HG03442 (cell line): ENCODE results near the gene TOR1AIP2.

Experiments
- ATAC-seq: cut with Tn5 transposase; IDR thresholded peaks from one replicate; pipeline ENCODE4 v1.9.1; 2021; ENCODE audit warnings: mild to moderate bottlenecking, moderate library complexity; ENCODE audit not compliant: unreplicated experiment

TOR1AIP2 gene

DNA sequence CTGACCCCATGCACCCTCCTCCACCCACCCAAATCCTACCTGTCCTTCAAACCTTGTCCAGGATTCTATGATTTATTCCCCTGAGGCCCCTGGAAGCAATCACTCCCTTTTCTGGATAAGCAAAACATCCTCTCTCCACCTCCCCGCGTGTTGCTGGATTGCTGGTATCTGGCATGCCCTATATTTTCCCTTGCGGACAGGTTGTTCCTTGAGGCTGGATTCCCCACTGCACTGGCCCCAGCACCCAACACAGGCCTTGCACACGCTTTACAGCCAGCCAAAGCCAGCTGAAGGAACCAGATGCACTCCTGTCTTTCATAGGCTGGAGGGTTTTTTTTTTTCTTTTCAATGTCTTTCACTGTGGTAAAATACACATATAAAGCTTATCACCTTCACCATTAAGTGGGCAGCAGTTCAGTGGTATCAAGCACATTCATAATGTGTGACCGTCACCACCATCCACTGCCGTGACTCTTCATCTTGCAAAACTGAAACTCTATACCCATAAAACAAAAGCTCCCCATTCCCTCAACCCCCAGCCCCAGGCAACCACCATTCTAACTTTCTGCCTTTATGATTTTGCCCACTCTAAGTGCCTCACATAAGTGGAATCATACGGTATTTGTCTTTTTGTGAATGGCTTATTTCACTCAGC, 50.9 kb downstream of the TOR1AIP2 start:
- ATAC-seq: no peak

DNA sequence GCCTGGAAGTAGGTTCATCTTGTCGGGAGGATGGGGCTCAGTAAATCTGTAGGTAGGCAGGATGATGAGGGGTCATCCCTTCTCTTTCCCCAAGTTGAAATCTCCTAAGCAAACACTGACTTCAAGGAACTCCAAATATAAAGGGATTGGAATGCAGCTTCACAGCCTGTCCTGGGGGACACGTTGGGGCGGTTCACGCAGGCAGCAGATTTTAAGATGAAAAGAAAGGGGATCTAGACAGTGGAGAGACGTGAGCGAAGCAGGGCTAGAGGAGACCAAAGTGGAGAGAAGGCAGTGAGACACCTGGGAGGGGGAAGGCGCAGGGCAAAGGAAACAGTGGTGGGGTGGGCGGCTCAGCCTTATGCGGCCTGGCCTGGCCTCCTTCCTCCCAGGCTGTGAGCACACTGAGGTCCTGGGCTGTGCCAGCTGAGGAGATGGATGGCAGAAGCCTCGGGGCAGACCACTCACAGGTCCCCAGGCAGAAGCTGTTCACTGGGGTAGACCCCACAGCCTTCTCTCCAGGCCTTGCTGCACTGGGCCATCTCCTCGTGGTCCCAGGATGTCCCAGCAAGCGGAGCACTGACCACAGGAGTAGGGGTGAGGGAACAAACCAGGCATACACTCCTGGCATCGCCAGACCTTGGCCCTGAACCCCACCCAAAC, 51.7 kb downstream of the TOR1AIP2 start:
- ATAC-seq: no peak

DNA sequence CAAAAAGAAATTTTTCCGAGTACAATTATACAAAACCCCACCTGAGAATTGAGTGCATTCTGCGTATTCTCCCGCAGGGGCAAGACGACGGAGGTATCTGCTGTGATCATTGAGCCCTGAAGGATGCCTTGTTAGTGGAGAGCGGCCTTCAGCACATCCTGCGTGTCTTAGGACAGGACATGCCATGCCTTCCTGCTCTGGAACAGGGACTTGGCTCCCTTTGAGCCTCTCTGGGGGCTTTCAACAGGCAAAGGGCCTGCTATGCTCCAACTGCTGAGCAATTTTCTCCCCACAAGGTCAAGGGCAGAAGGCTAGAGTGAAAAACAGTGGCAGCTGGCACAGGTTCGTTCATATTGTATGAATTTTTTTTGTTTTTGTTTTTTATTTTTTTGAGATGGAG, 52.4 kb downstream of the TOR1AIP2 start:
- ATAC-seq: no peak

DNA sequence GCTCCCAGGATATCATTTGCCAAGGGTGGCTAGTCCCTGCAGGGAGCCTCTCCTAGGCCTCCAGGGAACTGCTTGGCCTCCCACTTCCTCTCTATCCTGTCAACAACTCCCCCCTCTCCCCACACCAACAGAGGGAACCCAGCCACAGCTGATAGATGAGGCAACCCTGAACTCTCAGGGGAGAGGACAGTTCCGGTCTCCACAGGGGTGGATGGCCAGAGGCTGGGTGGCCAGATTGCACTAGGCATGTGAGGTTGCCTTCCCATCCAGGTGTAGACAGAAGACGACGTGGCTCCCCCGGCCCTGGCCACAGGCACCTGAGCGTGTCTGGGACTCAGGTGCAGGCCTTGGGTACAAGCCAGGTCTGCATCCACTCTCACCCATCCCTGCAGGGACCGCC, 53.3 kb downstream of the TOR1AIP2 start:
- ATAC-seq: no peak

DNA sequence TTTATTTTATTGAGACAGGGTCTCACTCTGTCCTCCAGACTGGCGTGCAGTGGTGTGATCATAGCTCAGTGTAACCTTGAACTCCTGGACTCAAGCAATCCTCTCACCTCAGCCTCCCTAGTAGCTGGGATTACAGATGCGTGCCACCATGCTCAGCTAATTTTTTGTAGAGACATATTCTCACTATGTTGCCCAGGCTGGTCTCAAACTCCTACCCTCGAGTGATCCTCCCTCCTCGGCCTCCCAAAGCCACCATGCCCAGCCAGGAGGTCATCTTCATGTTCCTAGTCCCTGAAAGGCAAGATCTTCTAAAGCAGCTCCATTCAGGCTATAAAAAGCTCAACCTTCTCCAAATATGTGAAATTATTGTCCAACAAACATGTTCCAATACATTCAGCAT, 53.9 kb downstream of the TOR1AIP2 start:
- no peak for ATAC-seq

DNA sequence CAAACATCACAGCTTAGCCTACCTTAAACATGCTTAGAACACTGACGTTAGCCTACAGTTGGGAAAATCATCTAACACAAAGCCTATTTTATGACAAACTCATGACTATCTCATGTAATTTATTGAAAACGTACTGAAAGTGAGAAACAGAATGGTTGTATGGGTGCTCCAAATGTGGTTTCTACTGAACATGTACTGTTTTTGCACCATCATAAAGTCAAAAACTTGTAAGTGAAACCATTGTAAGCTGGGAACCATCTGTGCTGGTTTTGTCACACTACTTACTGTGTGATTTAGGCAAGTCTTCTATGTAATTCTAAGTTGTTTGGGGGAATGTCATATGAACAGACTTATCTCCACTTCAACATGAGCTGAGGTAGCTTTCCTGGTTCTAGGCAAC, 55.5 kb downstream of the TOR1AIP2 start:
- no peak for ATAC-seq

DNA sequence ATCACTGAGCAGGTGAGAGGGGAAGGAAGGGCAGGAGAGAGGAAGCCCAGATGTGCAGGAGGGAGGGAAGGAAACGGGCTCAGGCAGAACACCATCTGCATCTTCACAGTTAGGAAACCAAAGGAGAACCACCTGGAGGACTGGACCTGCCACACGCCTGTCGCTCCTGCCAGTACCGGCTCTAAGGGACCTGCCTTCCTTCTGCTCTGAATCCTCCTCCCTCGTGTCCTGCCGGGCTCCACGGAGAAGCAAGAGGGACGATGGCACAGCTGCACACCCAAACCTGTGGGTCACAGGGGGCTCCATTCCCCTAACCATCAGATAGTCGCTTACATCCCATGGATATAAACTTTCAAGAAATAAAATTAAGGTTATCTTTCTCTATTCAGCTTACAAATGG, 56.1 kb downstream of the TOR1AIP2 start:
- no peak for ATAC-seq

DNA sequence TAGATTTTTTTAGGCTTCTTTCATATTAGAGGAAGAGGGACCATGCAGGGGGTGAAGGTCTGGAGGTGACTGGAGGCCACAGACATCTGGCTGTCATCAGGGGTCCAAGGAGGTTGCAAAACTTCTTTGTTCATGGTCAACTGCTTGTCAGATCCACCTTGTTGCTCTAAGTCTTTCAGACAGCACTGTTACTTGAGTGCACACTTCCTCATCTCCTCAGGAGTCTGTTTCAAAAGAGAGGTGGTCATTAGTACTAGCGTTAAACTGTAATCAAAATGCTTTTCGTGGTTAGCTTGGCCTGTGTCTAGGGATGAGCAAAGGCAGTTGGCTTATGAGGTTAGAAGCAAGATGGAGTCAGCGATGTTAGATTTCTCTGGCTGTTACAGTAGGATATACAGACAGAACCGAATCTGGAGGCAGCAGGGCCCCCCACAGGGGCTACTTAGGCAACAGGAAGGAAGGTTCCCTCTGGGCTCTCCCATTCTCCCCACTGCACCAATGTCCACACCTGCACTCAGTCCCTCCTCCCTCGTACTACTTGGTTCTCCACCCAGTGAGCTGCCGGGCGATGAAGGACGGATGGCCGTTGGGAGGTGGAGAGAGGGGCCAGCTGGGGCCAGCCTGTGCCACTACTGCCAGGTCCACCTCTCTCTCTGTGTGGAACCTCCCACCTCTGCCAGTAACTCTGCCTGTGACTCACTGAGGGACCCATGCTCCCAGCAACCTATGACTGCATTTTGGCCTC, 57.2 kb downstream of the TOR1AIP2 start:
- ATAC-seq: no peak

DNA sequence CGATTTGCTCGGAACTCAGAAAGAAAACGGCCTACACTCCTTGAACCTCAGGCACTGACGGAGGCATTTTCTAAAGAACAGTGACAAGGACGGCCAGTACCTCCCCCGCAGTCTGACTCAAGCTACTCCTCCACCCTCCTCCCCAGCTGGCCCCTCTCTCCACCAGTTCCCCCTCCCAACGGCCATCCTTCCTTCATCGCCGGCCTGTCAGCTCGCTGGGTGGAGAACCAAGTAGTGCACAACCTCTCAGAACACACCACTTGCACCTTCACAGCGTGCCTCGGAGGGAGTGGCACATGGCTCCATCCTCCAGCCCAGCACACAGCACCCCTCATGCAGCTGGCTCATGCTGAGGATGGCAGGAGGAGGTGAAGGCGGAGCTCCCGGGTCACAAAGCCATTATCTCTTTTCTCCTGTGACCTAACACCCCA, 58.8 kb downstream of the TOR1AIP2 start:
- ATAC-seq: no peak

DNA sequence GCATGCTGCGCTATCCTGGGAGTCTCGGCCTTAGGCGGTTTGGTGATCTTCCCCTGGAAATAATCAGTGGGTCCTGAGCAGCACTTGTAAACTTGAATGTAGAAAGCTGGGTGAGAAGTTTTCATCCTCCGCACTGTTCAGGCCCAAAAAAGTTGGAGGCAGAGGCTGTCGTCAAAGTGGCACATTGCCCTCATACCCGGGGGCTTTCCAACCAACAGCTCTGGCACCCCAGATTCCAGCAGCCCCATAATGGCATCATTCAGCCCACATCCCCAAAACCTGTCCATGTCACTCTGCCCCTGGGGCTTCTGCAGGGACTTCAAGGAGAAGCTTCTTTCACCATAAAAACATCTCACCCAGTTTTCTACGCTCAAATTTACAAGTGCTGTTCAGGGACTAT, 59.3 kb downstream of the TOR1AIP2 start:
- ATAC-seq: no peak

DNA sequence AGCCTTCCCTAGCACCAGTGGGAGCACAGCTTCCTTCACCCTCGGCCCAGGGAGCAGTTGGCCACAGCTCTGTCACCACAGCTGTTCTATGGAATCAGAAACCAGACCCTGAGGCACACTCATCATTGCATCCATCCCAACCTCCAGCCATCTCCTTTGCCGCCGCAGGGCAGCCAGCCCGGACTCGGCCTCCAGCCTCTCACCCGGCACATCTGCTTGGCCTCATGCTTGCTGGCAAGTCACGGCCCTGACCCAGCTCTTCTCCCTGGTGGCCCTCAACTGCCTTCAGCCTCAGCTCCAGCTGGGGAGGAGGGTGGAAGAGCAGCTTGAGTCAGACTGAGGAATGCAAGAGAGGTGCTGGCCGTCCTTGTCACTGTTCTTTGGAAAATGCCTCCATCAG, 59.8 kb downstream of the TOR1AIP2 start:
- ATAC-seq: no peak

DNA sequence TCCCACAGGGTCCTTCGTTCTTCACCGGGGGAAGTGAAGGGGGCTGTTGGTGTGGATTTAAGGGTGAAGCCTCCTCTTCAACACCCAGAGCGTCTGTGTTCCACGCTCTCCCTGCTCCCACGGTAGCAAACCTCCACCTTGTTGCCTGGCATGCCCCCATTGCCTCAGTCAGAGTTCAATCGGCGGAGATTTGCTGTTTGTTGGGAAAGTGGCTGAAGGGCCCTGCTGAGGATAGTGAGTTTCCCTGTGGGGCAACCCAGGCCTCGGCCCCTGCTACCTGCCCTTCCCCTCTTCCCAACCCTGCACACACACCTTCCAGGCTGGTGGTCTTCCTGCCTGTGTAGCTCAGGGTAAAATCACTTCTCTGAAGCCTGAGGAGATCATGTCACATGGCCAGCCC, 60.5 kb downstream of the TOR1AIP2 start:
- no peak for ATAC-seq

DNA sequence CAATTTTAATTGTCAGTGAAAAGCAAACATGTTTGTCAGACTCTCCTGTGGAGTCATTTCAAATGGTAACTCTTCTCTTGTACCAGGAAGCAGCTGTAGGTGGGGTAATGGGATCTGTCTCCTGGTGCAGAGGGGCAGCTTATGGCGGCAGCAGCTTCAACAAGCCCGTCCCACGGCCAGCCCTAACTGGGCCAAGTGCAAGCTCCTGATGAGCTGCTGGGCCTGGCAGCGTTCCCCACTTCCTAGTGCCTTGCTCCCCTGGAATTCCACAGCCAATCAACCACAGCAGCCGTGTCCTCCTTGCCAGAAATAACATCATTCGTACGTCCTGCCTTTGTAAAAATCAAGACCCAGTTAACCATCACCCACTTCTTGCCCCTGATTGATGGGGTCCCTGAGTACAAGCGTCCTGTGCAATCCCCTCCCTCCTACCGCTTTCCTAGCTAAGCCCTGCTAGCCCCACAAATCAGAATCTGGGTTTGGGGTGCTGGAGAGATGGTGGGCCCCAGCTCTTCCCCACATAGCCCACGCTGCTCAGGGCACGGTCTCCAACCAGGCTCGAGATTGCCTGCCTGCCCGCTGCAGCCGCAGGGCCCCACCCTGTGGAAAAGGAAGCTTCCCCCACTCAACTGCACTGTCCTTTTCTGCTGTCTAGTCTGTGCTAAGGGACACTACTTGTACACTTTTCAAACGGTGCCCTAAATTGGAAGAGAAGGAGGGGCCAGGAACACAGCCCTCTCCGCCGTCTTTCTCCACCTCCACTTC, 61.2 kb downstream of the TOR1AIP2 start:
- ATAC-seq: no peak

DNA sequence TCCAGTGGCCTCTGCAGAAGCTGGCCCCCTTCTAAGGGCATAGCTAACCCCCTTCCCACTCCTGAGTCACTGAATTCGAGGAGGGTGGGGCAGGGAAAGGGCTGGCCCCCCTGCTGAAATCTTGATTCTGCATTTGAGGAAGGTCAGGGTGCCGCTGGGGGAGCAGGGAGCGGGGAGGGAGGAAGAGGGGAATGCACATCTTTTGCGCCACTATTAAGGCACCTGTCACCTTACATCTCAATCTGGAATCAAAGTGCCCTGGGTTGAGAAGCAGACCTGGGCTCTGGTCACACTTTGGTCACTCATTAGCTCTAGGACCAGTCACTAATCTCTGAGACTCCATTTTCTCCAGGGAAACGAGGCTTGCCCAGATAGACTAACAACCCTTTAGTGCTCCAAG, 62.0 kb downstream of the TOR1AIP2 start:
- ATAC-seq: no peak

DNA sequence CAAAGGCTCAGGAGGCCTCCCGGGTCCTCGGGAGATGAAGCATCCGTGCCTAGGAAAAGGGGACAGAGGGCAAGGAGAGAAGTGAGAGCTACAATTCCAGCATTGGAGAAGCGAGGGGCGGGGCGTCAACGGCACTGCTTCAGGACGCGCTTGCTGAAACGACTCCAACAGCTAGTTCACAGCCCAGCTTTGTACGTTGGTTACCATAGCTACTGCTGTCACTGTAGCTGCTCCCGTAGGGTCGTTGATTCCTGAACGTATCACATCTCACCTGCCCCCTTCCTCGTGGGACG, 63.1 kb downstream of the TOR1AIP2 start:
- ATAC-seq: no peak

DNA sequence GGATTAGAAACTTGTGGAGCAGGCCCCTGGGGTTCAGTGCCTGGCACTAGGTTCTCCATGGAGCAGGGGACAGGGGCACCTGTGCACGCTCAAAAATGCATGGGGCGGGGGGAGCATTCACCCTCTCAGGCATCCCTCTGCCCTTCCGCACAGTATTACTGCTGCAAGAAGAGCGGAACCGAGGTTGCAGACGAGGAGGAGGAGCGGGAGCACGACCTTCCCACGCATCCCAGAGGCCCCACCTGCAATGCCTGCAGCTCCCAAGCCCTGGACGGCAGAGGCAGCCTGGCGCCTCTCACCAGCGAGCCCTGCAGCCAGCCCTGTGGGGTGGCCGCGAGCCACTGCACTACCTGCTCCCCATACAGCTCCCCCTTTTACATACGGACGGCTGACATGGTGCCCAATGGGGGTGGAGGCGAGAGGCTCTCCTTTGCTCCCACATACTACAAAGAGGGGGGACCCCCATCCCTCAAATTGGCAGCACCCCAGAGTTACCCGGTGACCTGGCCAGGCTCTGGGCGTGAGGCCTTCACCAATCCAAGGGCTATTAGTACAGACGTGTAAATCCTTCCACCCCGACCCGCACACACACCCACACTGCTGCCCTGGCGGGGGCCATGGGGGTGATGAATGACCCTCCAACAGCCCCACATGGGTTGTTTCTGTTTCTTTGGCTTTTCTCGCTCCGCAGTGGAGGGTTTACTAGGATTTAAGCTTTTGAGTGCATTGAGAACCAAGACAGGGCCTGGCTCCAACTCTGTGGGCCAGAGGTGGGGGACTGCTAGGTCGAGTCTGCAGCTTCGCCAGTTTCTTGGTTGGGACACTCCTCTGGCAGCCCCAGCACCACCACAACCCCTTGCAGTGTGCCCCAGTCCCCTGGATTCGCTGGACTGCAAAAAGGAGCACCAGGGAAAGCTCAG, 63.7 kb downstream of the TOR1AIP2 start:
- no peak for ATAC-seq

DNA sequence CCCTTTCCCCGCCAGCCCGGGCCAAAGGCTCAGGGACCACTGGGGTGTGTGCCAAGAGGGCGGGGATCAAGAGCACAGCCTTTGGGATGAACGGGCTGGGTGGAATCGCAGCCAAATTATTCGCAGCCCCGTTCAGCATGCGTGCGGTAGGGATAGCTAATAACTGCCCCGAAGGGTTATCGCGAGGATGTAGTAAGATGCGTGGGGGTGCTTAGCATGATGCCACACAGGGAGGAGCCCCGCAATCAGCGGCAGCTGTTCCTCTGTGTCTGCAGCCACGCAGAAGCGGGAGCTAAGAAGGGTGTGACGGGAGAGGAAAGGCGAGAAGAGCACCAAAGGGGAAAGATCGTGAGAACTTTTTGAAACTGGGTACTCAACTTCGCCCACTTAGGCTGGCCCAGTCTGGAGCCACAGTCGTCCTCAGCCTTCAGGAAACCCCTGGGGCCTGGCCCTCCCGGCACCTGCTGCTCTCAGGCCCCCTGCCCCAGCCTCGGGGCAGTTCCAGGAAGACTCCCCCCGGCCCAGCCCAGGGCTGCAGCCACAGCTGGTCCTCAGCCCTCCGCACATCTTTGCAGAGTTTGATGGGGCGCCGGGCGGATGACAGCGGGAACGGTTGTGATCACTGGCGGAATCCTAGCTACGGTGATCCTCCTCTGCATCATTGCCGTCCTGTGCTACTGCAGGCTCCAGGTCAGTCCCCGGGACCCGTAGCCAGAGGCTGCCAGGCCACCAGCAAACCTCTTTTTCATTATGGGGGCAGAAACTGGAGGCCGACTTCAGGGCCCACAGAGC, 64.9 kb downstream of the TOR1AIP2 start:
- ATAC-seq: no peak

DNA sequence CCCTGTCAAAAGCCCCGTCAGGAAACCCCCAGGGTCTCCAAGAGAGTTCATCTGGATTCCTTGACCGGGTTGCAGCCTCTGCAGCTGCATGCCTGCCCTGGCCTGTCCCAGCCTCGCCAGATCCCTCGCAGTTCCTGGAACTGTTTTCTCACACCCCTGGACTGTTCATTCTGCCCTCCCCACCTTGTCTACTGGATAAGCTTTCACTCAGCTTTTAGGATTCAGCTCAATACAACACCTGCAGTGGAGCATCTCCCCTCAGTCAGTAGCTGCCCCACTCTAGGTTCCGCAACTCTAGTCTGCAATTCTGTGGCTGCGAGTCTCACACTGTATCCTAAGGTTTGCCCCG, 67.3 kb downstream of the TOR1AIP2 start:
- ATAC-seq: no peak

DNA sequence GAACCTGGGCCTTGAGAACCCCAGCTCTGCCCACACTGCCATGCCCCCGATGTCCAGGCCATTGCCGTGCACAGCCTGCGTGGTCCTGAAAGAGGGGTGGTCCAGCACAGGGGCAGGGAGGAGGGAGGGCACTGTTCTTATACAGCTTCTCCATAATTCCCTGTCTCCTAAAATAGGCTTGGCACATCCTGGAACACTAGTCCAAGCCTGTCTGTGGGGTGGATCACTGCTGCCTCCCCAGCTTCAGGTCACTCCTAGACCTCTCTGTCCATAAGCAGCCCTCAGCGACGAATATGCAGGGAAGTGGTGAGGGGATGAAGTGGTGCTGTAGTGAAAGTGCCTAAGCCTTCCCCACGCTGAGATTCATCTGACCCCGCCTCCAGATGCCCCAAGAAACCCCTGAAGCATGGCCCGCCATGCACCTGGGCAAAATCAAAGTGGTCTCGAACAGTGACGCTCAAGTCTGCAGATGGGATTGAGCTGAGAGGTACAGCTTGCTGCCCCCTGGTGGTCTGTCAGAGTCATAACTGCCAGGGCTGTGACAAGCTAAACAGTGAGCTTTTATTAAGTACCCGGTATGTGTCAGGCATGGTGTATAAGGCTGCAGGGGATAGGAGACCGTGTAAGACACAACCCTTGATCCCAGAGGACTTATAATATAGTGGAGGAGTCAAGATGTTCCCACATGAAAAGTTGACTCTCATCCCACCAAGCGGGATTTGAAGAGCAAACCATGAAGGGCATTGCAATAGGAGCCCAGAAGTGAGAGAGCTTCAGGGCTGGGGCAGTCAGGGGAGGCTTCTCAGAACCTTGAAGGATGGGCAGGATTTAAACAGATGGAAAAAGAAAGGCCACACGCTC, 67.9 kb downstream of the TOR1AIP2 start:
- peak; percentile 67 for ATAC-seq
